BJ (cell line): ENCODE results near the gene DAB1. TPM values are rescaled to one million over a fixed set of nuclear protein-coding genes. Genes with fewer than 3 reads are reported as not detected.

Source experiments
- CTCF ChIA-PET: fragments of 350-600 bp; formaldehyde crosslinking; extraction: SDS; loops from one replicate; lab custom pipeline; 2021; ENCODE audit warnings: antibody characterized with exemption, inconsistent platforms; lab: Yijun Ruan, JAX
- POLR2A ChIA-PET: fragments of 300-600 bp; sonication (Branson Sonifier 250); formaldehyde crosslinking; extraction: SDS; loops from one replicate; lab custom pipeline; 2021; ENCODE audit warnings: antibody characterized with exemption; lab: Charles Lee
- DNase-seq: peaks from one replicate; pipeline ENCODE4 v3.0.0-alpha.2; 2011; ENCODE audit warnings: low read depth
- H3K27me3 ChIP-seq: 2 replicates; pipeline ENCODE4 v1.6.0; 2011; ENCODE audit warnings: low read length; ENCODE audit not compliant: control insufficient read depth, insufficient read depth
- H3K36me3 ChIP-seq: 2 replicates; pipeline ENCODE4 v1.5.1; 2011; ENCODE audit warnings: low read length; ENCODE audit not compliant: control insufficient read depth, insufficient read depth
- H3K4me3 ChIP-seq: 2 replicates; pipeline ENCODE4 v1.5.1; 2011; ENCODE audit warnings: low read depth, mild to moderate bottlenecking, control low read depth, low read length
- CTCF ChIP-seq: IDR thresholded peaks from 2 replicates; pipeline ENCODE4 v1.5.1; 2011; ENCODE audit warnings: low read depth, mild to moderate bottlenecking, control low read depth, inconsistent platforms, low read length, moderate library complexity; ENCODE audit not compliant: insufficient read depth
- polyA plus RNA-seq: library from polyadenylated mRNA; depleted of rRNA; stranded (reverse); fragments of >200 nt; gene quantifications from 2 replicates; pipeline ENCODE4 v1.2.3, GENCODE V29; 2011

The DAB1 gene
- polyA plus RNA-seq, 1 experiment: 0.91 TPM

GRCh38 chr1:57369889-57370288 is 54.0 kb downstream of the DAB1 start:
- no peaks in the 10 kb centered on the region for H3K36me3 ChIP-seq
- H3K27me3 ChIP-seq: no peaks in the 10 kb centered on the region
- no peak for TF ChIP-seq CTCF
- no peak for DNase-seq
- CTCF ChIA-PET: interaction anchor here (1.9 kb wide), 1 partner anchor 13 kb away, joined by 5 read pairs; no protein-coding TSS in a partner anchor
- H3K4me3 ChIP-seq: no peak overlapping the region
- POLR2A ChIA-PET: no interaction called here

- ChIA-PET POLR2A (no interaction called here), CTCF (interaction anchor here (1.9 kb wide), 1 partner anchor 11 kb away, joined by 5 read pairs; no protein-coding TSS in a partner anchor)
- H3K36me3 ChIP-seq: no peaks in the 10 kb centered on the region
- no peak overlapping the region for H3K4me3 ChIP-seq
- no peak for DNase-seq
- H3K27me3 ChIP-seq: no peaks in the 10 kb centered on the region
- TF ChIP-seq CTCF: no peak
These were observed 55.9 kb downstream of the DAB1 start for GRCh38 chr1:57367945-57368344.

DNA sequence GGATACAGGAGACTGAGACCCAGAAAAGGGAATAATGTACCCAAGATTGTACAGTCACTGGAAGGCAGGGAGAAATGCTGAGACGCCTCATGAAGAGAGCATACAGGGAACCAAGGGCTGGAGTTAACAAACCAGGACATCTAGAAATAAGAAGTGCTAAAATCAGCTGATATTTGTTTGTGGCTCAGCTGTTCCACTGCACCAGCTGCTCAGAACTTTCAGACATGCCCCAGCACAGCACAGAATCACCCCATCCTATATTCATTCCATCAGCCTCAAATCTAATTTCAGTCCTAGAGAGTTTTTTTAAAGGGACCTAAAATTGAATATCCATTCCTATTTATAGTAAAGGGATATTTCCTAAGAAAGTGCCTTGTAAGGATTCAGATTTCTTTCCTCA is 60.2 kb downstream of the DAB1 start:
- no peak for TF ChIP-seq CTCF
- Histone ChIP-seq H3K27me3 (no peaks in the 10 kb centered on the region), H3K4me3 (no peak overlapping the region), H3K36me3 (no peaks in the 10 kb centered on the region)
- ChIA-PET POLR2A (no interaction called here), CTCF (no interaction called here)
- DNase-seq: no peak

GRCh38 chr1:57363165-57363564 is 60.7 kb downstream of the DAB1 start:
- TF ChIP-seq CTCF: no peak
- ChIA-PET POLR2A (no interaction called here), CTCF (no interaction called here)
- Histone ChIP-seq H3K27me3 (no peaks in the 10 kb centered on the region), H3K4me3 (no peak overlapping the region), H3K36me3 (no peaks in the 10 kb centered on the region)
- DNase-seq: no peak

- ChIA-PET CTCF (no interaction called here), POLR2A (no interaction called here)
- DNase-seq: no peak
- Histone ChIP-seq H3K36me3 (no peaks in the 10 kb centered on the region), H3K4me3 (no peak overlapping the region), H3K27me3 (no peaks in the 10 kb centered on the region)
- no peak for TF ChIP-seq CTCF
These were observed 61.4 kb downstream of the DAB1 start for GRCh38 chr1:57362480-57362879.
